IPS-18c (cell line): ENCODE measurements around the gene PTPRT.

ENCODE experiments used
- H3K4me3 ChIP-seq: 2 replicates; pipeline ENCODE4 v1.7.0; 2013; ENCODE audit warnings: low read depth, mild to moderate bottlenecking, low read length, moderate library complexity; ENCODE audit not compliant: insufficient read depth
- H3K9me3 ChIP-seq: one replicate; pipeline ENCODE4 v1.6.1; 2013; ENCODE audit warnings: mild to moderate bottlenecking, low read length, moderate library complexity; ENCODE audit not compliant: control insufficient read depth, insufficient read depth

The PTPRT gene

GRCh38 chr20:43015566-43015965 is 174.1 kb downstream of the PTPRT start:
- Histone ChIP-seq H3K9me3 (no peaks in the 10 kb centered on the region), H3K4me3 (no peak overlapping the region)

- no peak overlapping the region for H3K4me3 ChIP-seq
- H3K9me3 ChIP-seq: no peaks in the 10 kb centered on the region
Observed at GRCh38 chr20:43014206-43014605, 175.5 kb downstream of the PTPRT start.

- no peak overlapping the region for H3K4me3 ChIP-seq
- H3K9me3 ChIP-seq: no peaks in the 10 kb centered on the region
Observed at GRCh38 chr20:43011491-43011890, 178.2 kb downstream of the PTPRT start.

- Histone ChIP-seq H3K4me3 (no peak overlapping the region), H3K9me3 (no peaks in the 10 kb centered on the region)
Observed at GRCh38 chr20:43009532-43009931, 180.2 kb downstream of the PTPRT start.

- H3K9me3 ChIP-seq: no peaks in the 10 kb centered on the region
- no peak overlapping the region for H3K4me3 ChIP-seq
Observed at GRCh38 chr20:43007525-43007924, 182.2 kb downstream of the PTPRT start.

- Histone ChIP-seq H3K9me3 (no peaks in the 10 kb centered on the region), H3K4me3 (no peak overlapping the region)
Observed at GRCh38 chr20:43006651-43007375, 182.9 kb downstream of the PTPRT start.

- H3K4me3 ChIP-seq: no peak overlapping the region
- no peaks in the 10 kb centered on the region for H3K9me3 ChIP-seq
Observed at GRCh38 chr20:43003318-43003944, 186.3 kb downstream of the PTPRT start.

GRCh38 chr20:42996141-42996540 is 193.6 kb downstream of the PTPRT start:
- no peak overlapping the region for H3K4me3 ChIP-seq
- H3K9me3 ChIP-seq: no peaks in the 10 kb centered on the region

GRCh38 chr20:42988319-42988718 is 201.4 kb downstream of the PTPRT start:
- peaks cover 2% of the 10 kb centered on the region for H3K9me3 ChIP-seq
- no peak overlapping the region for H3K4me3 ChIP-seq

- H3K9me3 ChIP-seq: peaks cover 2% of the 10 kb centered on the region
- no peak overlapping the region for H3K4me3 ChIP-seq
Observed at GRCh38 chr20:42987376-42988114, 202.2 kb downstream of the PTPRT start.

GRCh38 chr20:42986143-42986773 is 203.4 kb downstream of the PTPRT start:
- Histone ChIP-seq H3K9me3 (peaks cover 2% of the 10 kb centered on the region), H3K4me3 (no peak overlapping the region)

- Histone ChIP-seq H3K9me3 (peaks cover 2% of the 10 kb centered on the region), H3K4me3 (no peak overlapping the region)
Observed at GRCh38 chr20:42985628-42986027, 204.1 kb downstream of the PTPRT start.

- peaks cover 2% of the 10 kb centered on the region for H3K9me3 ChIP-seq
Observed at GRCh38 chr20:42982218-42982617, 207.5 kb downstream of the PTPRT start.

GRCh38 chr20:42981253-42981652 is 208.5 kb downstream of the PTPRT start:
- H3K9me3 ChIP-seq: peaks cover 2% of the 10 kb centered on the region
- H3K4me3 ChIP-seq: no peak overlapping the region

More at GRCh38 chr20:42982218-42982617, 207.5 kb downstream of the PTPRT start:
- H3K4me3 ChIP-seq: no peak overlapping the region

- H3K4me3 ChIP-seq: no peak overlapping the region
- H3K9me3 ChIP-seq: no peaks in the 10 kb centered on the region
Observed at GRCh38 chr20:42979720-42980119, 210.0 kb downstream of the PTPRT start.

GRCh38 chr20:42978184-42978974 is 211.3 kb downstream of the PTPRT start:
- no peak overlapping the region for H3K4me3 ChIP-seq

GRCh38 chr20:42975974-42976373 is 213.7 kb downstream of the PTPRT start:
- Histone ChIP-seq H3K9me3 (no peaks in the 10 kb centered on the region), H3K4me3 (no peak overlapping the region)

More at GRCh38 chr20:42978184-42978974, 211.3 kb downstream of the PTPRT start:
- no peaks in the 10 kb centered on the region for H3K9me3 ChIP-seq
